ENCODE measurements around the gene EFNA3. TPM values are rescaled to one million over a fixed set of nuclear protein-coding genes. Genes with fewer than 3 reads are reported as not detected.

Gene EFNA3
- polyA plus RNA-seq, 1 donor: 2.5 TPM

DNA sequence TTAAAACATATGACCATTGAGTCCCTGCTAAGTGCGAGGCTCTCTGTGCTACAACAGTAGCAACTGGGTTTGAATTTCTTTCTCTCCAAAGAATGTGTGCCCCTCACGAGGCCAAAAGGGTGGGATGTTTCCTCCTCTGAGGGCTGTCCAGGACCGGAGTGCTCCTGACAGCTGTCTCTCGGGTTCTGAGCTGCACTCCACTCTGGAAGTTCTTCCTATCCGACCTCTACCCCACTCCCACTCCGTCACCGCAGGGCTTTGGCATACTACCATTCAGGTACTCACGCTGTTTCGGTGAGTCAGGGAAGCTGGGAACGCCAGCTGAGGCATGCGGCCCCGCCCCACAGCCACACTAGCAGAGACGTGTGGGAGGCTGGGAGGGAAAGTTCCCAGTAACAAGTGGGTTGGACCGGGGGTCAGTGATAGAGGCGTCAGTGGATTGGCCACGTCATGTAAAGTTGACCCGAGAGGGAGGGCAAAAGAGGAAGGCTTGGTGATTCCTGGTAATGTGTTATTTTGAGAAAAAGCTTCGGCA lies 56.3 kb downstream of the EFNA3 start:
- peak; percentile 84 for DNase-seq

GRCh38 chr1:155135415-155136028 lies 56.9 kb downstream of the EFNA3 start, which contains the start of gene SLC50A1:
TSS of gene SLC50A1 (plus strand) at chr1:155135852. CDS start at chr1:155135912, 60 bp downstream.
- peak; percentile 96 for DNase-seq

DNA sequence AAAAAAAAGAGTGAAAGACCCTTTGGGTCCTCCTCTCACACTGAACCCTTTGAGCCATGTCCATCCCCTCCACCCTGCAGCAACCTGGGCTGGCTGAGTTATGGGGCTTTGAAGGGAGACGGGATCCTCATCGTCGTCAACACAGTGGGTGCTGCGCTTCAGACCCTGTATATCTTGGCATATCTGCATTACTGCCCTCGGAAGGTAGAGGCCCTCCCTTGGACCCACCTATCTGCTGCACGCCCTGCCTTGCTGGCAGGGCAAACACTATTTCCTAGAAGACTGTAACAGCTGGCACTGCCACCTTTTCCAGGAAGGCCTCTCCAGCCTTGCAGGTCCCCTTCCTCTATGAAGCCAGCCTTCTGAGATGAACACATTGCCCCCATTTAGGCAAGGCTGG lies 58.1 kb downstream of the EFNA3 start:
- DNase-seq: no peak

Other genes starting within 250 kb of the EFNA3 start
- gene KCNN3, start 208.6 kb upstream of the EFNA3 start, polyA plus RNA-seq (ENCODE audit: insufficient read length): 11.8 TPM
- gene PMVK, start 142.1 kb upstream of the EFNA3 start, polyA plus RNA-seq (ENCODE audit: insufficient read length): 33.8 TPM
- 175 TPM for gene PBXIP1, start 122.7 kb upstream of the EFNA3 start, polyA plus RNA-seq (ENCODE audit: insufficient read length)
- 32.1 TPM for gene PYGO2, start 117.1 kb upstream of the EFNA3 start, polyA plus RNA-seq (ENCODE audit: insufficient read length)
- 75.7 TPM for gene SHC1, start 108.1 kb upstream of the EFNA3 start, polyA plus RNA-seq (ENCODE audit: insufficient read length)
- 48.2 TPM for gene CKS1B, start 104.2 kb upstream of the EFNA3 start, polyA plus RNA-seq (ENCODE audit: insufficient read length)
- gene FLAD1, start 95.5 kb upstream of the EFNA3 start, polyA plus RNA-seq (ENCODE audit: insufficient read length): 20.6 TPM
- 0.67 TPM for gene LENEP, start 85.3 kb upstream of the EFNA3 start, polyA plus RNA-seq (ENCODE audit: insufficient read length)
- 11.3 TPM for gene ZBTB7B, start 76.0 kb upstream of the EFNA3 start, polyA plus RNA-seq (ENCODE audit: insufficient read length)
- gene DCST2, start 45.1 kb upstream of the EFNA3 start, polyA plus RNA-seq (ENCODE audit: insufficient read length): 2.1 TPM
- gene DCST1, start 45.0 kb upstream of the EFNA3 start, polyA plus RNA-seq (ENCODE audit: insufficient read length): not detected
- gene ADAM15, start 27.5 kb upstream of the EFNA3 start, polyA plus RNA-seq (ENCODE audit: insufficient read length): 69.3 TPM
- 6.0 TPM for gene EFNA4, start 15.1 kb upstream of the EFNA3 start, polyA plus RNA-seq (ENCODE audit: insufficient read length)
- gene EFNA1, start 49.0 kb downstream of the EFNA3 start, polyA plus RNA-seq (ENCODE audit: insufficient read length): 24.7 TPM
- gene SLC50A1, start 57.0 kb downstream of the EFNA3 start, polyA plus RNA-seq (ENCODE audit: insufficient read length): 22.6 TPM
- 25.1 TPM for gene DPM3, start 61.7 kb downstream of the EFNA3 start, polyA plus RNA-seq (ENCODE audit: insufficient read length)
- 78.9 TPM for gene KRTCAP2, start 94.5 kb downstream of the EFNA3 start, polyA plus RNA-seq (ENCODE audit: insufficient read length)
- 0.40 TPM for gene TRIM46, start 95.0 kb downstream of the EFNA3 start, polyA plus RNA-seq (ENCODE audit: insufficient read length)
- 39.6 TPM for gene THBS3, start 129.1 kb downstream of the EFNA3 start, polyA plus RNA-seq (ENCODE audit: insufficient read length)
- 18.0 TPM for gene MTX1, start 129.9 kb downstream of the EFNA3 start, polyA plus RNA-seq (ENCODE audit: insufficient read length)
- gene ENTREP3, start 176.6 kb downstream of the EFNA3 start, polyA plus RNA-seq (ENCODE audit: insufficient read length): 17.6 TPM
- 46.5 TPM for gene SCAMP3, start 183.5 kb downstream of the EFNA3 start, polyA plus RNA-seq (ENCODE audit: insufficient read length)
- 45.2 TPM for gene CLK2, start 194.7 kb downstream of the EFNA3 start, polyA plus RNA-seq (ENCODE audit: insufficient read length)
- gene HCN3, start 198.6 kb downstream of the EFNA3 start, polyA plus RNA-seq (ENCODE audit: insufficient read length): 4.0 TPM
- gene PKLR, start 222.6 kb downstream of the EFNA3 start, polyA plus RNA-seq (ENCODE audit: insufficient read length): 0.37 TPM
- 106 TPM for gene FDPS, start 230.0 kb downstream of the EFNA3 start, polyA plus RNA-seq (ENCODE audit: insufficient read length)
- 28.0 TPM for gene RUSC1, start 242.1 kb downstream of the EFNA3 start, polyA plus RNA-seq (ENCODE audit: insufficient read length)

Data from hindlimb muscle (tissue), 1 donor.